Endodermal cell (in vitro differentiated cells): ENCODE measurements around the gene SPDYE4. TPM values are rescaled to one million over a fixed set of nuclear protein-coding genes. Genes with fewer than 3 reads are reported as not detected.

Source experiments
- DNase-seq: peaks from one replicate; pipeline ENCODE4 v3.0.0-alpha.2; 2017
- H3K27ac ChIP-seq: 2 replicates; pipeline ENCODE4 v1.5.1; 2013; ENCODE audit warnings: mild to moderate bottlenecking, low read depth, low read length, moderate library complexity
- H3K27me3 ChIP-seq: 2 replicates; pipeline ENCODE4 v1.6.1; 2013; ENCODE audit warnings: mild to moderate bottlenecking, low read length, moderate library complexity; ENCODE audit not compliant: insufficient read depth, control insufficient read depth, poor library complexity, severe bottlenecking
- H3K36me3 ChIP-seq: 2 replicates; pipeline ENCODE4 v1.7.0; 2013; ENCODE audit warnings: mild to moderate bottlenecking, low read length, moderate library complexity; ENCODE audit not compliant: control insufficient read depth, insufficient read depth
- H3K4me1 ChIP-seq: one replicate; pipeline ENCODE4 v1.7.0; 2013; ENCODE audit warnings: low read length; ENCODE audit not compliant: control insufficient read depth, insufficient read depth
- H3K4me3 ChIP-seq: 2 replicates; pipeline ENCODE4 v1.5.1; 2013; ENCODE audit warnings: mild to moderate bottlenecking, low read length, moderate library complexity
- H3K9ac ChIP-seq: 2 replicates; pipeline ENCODE4 v1.6.1; 2013; ENCODE audit warnings: mild to moderate bottlenecking, low read length, moderate library complexity; ENCODE audit not compliant: poor library complexity, severe bottlenecking; ENCODE audit errors: extremely low read depth
- H3K9me3 ChIP-seq: 2 replicates; pipeline ENCODE4 v1.6.1; 2013; ENCODE audit warnings: mild to moderate bottlenecking, low read length, moderate library complexity; ENCODE audit not compliant: control insufficient read depth
- H3K27ac Mint-ChIP-seq: 2 replicates; pipeline ENCODE4 v1.8.0; 2020; ENCODE audit warnings: mixed read lengths
- H3K27me3 Mint-ChIP-seq: 2 replicates; pipeline ENCODE4 v1.8.0; 2021; ENCODE audit warnings: mild to moderate bottlenecking, mixed read lengths; ENCODE audit not compliant: insufficient read depth
- H3K36me3 Mint-ChIP-seq: 2 replicates; pipeline ENCODE4 v1.8.0; 2020; ENCODE audit warnings: low read depth, mixed read lengths
- H3K4me1 Mint-ChIP-seq: 2 replicates; pipeline ENCODE4 v1.8.0; 2020; ENCODE audit warnings: mixed read lengths
- H3K4me3 Mint-ChIP-seq: 2 replicates; pipeline ENCODE4 v1.8.0; 2020; ENCODE audit warnings: mild to moderate bottlenecking, moderate library complexity, mixed read lengths
- H3K9me3 Mint-ChIP-seq: 2 replicates; pipeline ENCODE4 v1.8.0; 2020; ENCODE audit warnings: mild to moderate bottlenecking, mixed read lengths
- CTCF ChIP-seq: fragments of 200-600 bp; sonication (generic); conservative IDR thresholded peaks from 2 replicates; pipeline ENCODE4 v1.5.0; 2021; ENCODE audit warnings: antibody characterized with exemption, mild to moderate bottlenecking
- WGBS, 2 experiments: methylation state at CpG; one replicate each; pipeline versions ENCODE4 v1.1.5 to v1.1.7; 2013; ENCODE audit warnings: missing lambda C conversion rate in 2 of 2, mixed read lengths in 1 of 2; ENCODE audit not compliant: insufficient coverage in 1 of 2, insufficient read length in 1 of 2; 5-methylcytosine and 5-hydroxymethylcytosine counted together
- total RNA-seq, 2 donors: library from RNA; stranded (reverse); fragmentation: NEBNext Ultra II Directional in 1 of 2; extraction: Animal tissue kit (Norgen Biotek cat#: 25700) in 1 of 2; gene quantifications; 2 replicates in 1 of 2; 3 replicates in 1 of 2; pipeline ENCODE4 v1.2.1, GENCODE V29; 2021

Gene SPDYE4
- total RNA-seq, 2 donors from 2014 or later = not detected

- no peaks in the 10 kb centered on the region for H3K36me3 ChIP-seq
- Mint-ChIP-seq H3K4me1 (no peaks in the 10 kb centered on the region), H3K36me3 (no peaks in the 10 kb centered on the region), H3K27me3 (peaks cover 27% of the 10 kb centered on the region), H3K27ac (no peak overlapping the region), H3K4me3 (no peak overlapping the region), H3K9me3 (peaks cover 10% of the 10 kb centered on the region)
- H3K4me1 ChIP-seq = no peaks in the 10 kb centered on the region
- no peaks in the 10 kb centered on the region for H3K27me3 ChIP-seq
- H3K27ac ChIP-seq = no peak overlapping the region
- no peak overlapping the region for H3K9ac ChIP-seq
- no peak for TF ChIP-seq CTCF
- H3K9me3 ChIP-seq = peaks cover 8% of the 10 kb centered on the region
- DNase-seq = no peak
- WGBS, 2 experiments = 93 to 96% methylated on average over 3 of the region's 3 CpGs
- H3K4me3 ChIP-seq = no peak overlapping the region
Measured at GRCh38 chr17:8747742-8748141, 10.6 kb downstream of the SPDYE4 start.

GRCh38 chr17:8746501-8747236, 11.7 kb downstream of the SPDYE4 start:
- Histone ChIP-seq H3K9me3 (peaks cover 8% of the 10 kb centered on the region), H3K27me3 (peaks cover 6% of the 10 kb centered on the region), H3K27ac (no peak overlapping the region), H3K36me3 (no peaks in the 10 kb centered on the region), H3K4me1 (no peaks in the 10 kb centered on the region), H3K9ac (no peak overlapping the region), H3K4me3 (peak overlapping the region; percentile 83)
- Mint-ChIP-seq H3K27ac (no peak overlapping the region), H3K4me3 (peak overlapping the region; percentile 64), H3K27me3 (peaks cover 27% of the 10 kb centered on the region), H3K9me3 (peaks cover 10% of the 10 kb centered on the region), H3K4me1 (no peaks in the 10 kb centered on the region), H3K36me3 (no peaks in the 10 kb centered on the region)
- no peak for TF ChIP-seq CTCF
- WGBS, 2 experiments = 30% methylated on average over 5 to 8 of the region's 9 CpGs
- no peak for DNase-seq

DNA sequence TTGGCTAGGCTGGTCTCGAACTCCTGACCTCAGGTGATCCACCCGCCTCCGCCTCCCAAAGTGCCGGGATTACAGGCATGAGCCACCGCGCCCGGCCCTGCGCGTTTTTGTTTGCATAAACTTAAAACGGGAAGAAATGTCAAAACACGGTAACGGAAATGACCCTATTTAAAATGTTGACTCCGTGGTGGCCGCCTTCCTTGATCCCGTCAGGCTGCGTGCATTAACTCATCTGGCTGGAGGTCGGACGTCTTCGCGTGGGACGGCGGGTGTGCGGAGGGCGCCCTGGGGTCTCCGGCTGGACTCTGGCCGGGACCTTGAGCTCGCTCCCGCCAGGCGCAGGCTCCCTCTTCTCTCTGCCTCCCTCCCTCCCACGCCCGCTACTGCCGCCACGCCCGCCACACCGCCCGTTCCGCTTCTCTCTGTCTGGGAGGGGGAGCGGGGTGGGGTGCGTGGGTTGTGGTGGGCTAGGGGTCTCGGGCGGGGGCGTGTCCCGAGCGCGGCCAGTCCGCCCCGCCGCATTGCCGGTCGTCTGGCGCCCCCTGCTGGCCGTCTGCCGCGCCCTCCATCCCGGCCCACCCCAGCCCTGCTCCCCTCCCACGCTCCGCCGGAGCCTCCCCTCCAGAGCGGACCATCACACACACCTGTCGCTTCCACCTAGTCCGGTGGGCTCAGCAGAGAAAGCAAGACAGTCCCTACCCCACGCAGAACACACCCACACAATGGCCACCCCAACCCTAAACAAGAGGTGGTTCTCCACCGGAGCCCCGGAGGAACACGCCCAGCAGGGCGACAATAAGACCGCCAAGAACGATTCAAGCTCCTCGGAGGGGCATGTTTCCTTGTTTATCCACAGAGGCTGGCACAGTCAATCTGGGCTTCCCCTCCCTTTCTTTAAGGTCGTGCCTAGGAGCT, 12.5 kb downstream of the SPDYE4 start:
- Histone ChIP-seq H3K36me3 (no peaks in the 10 kb centered on the region), H3K4me3 (peak overlapping the region; percentile 83), H3K9ac (no peak overlapping the region), H3K9me3 (peaks cover 8% of the 10 kb centered on the region), H3K27ac (no peak overlapping the region), H3K4me1 (no peaks in the 10 kb centered on the region), H3K27me3 (peaks cover 6% of the 10 kb centered on the region)
- 11 to 28% methylated on average over 25 to 64 of the region's 70 CpGs for WGBS, 2 experiments
- no peaks in the 10 kb centered on the region for H3K36me3 Mint-ChIP-seq
- peak overlapping the region; percentile 64 for H3K4me3 Mint-ChIP-seq
- H3K4me1 Mint-ChIP-seq = no peaks in the 10 kb centered on the region
- H3K27me3 Mint-ChIP-seq = peaks cover 27% of the 10 kb centered on the region
- peak; percentile 93 for DNase-seq
- peaks cover 10% of the 10 kb centered on the region for H3K9me3 Mint-ChIP-seq
- H3K27ac Mint-ChIP-seq = no peak overlapping the region
- peak; percentile 99 for TF ChIP-seq CTCF
